Vagina (tissue), 2 donors: ENCODE measurements around the gene ARHGAP45.

ENCODE experiments used
- POLR2A ChIP-seq, 2 donors: fragments of 450-650 bp; IDR thresholded peaks; one replicate each; pipeline ENCODE4 v1.6.1; 2017; ENCODE audit warnings: antibody characterized with exemption in 2 of 2, mild to moderate bottlenecking in 2 of 2, moderate library complexity in 2 of 2
- POLR2AphosphoS5 ChIP-seq, 2 donors: sonication (generic); formaldehyde crosslinking; IDR thresholded peaks; one replicate each; pipeline ENCODE4 v1.9.0; 2017; ENCODE audit warnings: antibody characterized with exemption in 2 of 2, mild to moderate bottlenecking in 2 of 2, low read depth in 1 of 2; ENCODE audit not compliant: insufficient read depth in 1 of 2
- TF ChIP-seq, protein P1 (sequence below), 3 experiments: fragments of 450-650 bp in 2 of 3; fragments of 200-600 bp in 1 of 3; sonication (generic) in 1 of 3; IDR thresholded peaks; one replicate each; pipeline ENCODE4 v1.5.1; 2017 to 2019; ENCODE audit warnings: antibody characterized with exemption in 3 of 3, mild to moderate bottlenecking in 2 of 3, moderate library complexity in 2 of 3

DNA sequence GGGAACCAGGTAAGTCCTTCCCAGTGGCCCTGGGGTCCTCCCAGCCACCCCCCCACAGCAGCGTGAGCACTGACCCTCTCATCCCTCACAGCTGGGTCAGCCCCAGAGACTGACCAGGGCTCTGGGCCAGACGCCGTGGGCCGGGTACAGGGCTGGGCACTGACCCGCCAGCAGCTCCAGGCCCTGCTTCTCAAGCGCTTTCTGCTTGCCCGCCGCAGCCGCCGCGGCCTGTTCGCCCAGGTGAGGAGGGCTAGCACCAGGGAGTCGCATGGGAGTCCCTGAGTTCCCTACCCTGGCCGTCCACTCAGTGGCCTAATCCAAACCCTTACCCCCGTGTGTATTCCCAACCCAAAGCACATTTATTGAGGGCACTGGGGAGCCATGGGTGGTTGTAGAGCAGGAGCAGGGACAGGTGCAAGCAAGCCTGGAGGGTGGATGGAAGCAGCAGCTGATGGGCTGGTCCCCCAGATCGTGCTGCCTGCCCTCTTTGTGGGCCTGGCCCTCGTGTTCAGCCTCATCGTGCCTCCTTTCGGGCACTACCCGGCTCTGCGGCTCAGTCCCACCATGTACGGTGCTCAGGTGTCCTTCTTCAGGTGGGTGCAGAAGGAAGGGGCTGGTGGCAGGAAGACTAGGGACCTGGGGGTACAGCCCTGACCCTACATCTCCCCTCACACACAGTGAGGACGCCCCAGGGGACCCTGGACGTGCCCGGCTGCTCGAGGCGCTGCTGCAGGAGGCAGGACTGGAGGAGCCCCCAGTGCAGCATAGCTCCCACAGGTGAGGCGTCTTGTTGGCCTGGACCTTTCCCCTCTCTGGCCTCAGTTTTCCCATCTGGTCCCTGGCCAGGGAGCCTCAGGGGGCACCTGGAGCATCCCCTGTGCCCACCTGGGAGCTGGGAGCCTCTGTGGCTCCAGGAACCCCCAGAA, 12.6 kb upstream of the ARHGAP45 start:
- TF ChIP-seq, protein P1, sequence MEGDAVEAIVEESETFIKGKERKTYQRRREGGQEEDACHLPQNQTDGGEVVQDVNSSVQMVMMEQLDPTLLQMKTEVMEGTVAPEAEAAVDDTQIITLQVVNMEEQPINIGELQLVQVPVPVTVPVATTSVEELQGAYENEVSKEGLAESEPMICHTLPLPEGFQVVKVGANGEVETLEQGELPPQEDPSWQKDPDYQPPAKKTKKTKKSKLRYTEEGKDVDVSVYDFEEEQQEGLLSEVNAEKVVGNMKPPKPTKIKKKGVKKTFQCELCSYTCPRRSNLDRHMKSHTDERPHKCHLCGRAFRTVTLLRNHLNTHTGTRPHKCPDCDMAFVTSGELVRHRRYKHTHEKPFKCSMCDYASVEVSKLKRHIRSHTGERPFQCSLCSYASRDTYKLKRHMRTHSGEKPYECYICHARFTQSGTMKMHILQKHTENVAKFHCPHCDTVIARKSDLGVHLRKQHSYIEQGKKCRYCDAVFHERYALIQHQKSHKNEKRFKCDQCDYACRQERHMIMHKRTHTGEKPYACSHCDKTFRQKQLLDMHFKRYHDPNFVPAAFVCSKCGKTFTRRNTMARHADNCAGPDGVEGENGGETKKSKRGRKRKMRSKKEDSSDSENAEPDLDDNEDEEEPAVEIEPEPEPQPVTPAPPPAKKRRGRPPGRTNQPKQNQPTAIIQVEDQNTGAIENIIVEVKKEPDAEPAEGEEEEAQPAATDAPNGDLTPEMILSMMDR (IDR thresholded peaks at IDR 0.05): no peak
- no peak for TF ChIP-seq POLR2A (IDR thresholded peaks at IDR 0.05)
- TF ChIP-seq POLR2AphosphoS5 (IDR thresholded peaks at IDR 0.05; ENCODE audit: insufficient read depth in 1 of 2, low read depth in 1 of 2): no peak
